ENCODE measurements around the gene ITSN1. TPM values are rescaled to one million over a fixed set of nuclear protein-coding genes. Genes with fewer than 3 reads are reported as not detected.

ITSN1 gene
- total RNA-seq, 4 donors from 2014 or later = 14.5 to 33.1 (median 26.9) TPM

DNA sequence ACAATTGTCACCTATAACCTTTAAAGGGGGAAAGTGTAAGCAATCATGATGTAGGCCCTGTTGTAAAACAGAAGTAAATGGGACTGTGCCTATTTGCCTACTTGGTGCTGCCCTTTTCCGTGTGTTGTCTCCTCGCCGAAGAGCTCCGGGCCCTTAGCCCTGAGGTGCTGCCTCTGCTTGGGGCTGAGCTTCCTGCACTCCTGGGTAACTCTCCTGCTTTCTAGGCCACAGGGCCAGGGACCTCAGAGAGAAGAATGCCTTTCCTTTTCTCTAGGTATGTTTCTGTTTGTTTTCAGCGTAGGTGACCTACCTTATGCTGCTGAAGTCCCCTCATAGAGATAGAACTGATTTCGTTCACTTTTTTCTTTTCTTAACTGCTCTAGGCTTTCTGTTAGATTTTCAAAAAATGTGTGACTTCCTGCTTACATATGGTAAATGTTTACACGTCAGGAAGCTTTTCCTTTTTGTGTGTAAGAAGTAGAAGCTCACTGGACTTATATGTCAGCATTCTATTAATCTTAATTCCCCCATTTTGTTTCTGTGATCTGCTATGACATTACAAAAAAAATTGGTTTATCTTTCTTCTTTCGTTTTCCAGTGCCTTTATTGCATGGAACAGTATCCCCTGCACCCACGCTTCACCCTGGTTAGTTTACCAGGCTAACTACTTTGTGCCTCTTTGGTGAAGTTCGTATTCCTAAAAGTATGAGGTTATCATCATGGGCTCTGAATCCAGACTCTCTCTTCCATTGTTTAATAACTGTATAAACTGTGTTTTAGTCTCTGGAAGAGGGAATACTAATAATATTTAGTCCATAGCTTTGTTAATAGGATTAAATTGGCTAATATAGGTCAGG lies 61.7 kb downstream of the ITSN1 start:
- Histone ChIP-seq H3K36me3 (peaks cover 0 to 5% of the 10 kb centered on the region in 2 donors), H3K4me3 (no peak overlapping the region), H3K4me1 (no peaks in the 10 kb centered on the region), H3K27me3 (no peaks in the 10 kb centered on the region), H3K9me3 (no peaks in the 10 kb centered on the region), H3K27ac (peak overlapping the region in 1 of 4 donors; percentile 9)
- intact Hi-C loops (cut with DNase I; ENCODE audit: low total_unique reads) (no loop called here), in situ Hi-C loops (cut with MboI; ENCODE audit: low sequenced_read_pairs in 4 of 4) (no loop called here)
- ATAC-seq (no peak), DNase-seq (no peak)
- TF ChIP-seq, protein P1, sequence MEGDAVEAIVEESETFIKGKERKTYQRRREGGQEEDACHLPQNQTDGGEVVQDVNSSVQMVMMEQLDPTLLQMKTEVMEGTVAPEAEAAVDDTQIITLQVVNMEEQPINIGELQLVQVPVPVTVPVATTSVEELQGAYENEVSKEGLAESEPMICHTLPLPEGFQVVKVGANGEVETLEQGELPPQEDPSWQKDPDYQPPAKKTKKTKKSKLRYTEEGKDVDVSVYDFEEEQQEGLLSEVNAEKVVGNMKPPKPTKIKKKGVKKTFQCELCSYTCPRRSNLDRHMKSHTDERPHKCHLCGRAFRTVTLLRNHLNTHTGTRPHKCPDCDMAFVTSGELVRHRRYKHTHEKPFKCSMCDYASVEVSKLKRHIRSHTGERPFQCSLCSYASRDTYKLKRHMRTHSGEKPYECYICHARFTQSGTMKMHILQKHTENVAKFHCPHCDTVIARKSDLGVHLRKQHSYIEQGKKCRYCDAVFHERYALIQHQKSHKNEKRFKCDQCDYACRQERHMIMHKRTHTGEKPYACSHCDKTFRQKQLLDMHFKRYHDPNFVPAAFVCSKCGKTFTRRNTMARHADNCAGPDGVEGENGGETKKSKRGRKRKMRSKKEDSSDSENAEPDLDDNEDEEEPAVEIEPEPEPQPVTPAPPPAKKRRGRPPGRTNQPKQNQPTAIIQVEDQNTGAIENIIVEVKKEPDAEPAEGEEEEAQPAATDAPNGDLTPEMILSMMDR (IDR thresholded peaks at IDR 0.05 in 4 of 5, conservative IDR thresholded peaks at IDR 0.05 in 1 of 5) = no peak
- TF ChIP-seq POLR2A (IDR thresholded peaks at IDR 0.05) = no peak

DNA sequence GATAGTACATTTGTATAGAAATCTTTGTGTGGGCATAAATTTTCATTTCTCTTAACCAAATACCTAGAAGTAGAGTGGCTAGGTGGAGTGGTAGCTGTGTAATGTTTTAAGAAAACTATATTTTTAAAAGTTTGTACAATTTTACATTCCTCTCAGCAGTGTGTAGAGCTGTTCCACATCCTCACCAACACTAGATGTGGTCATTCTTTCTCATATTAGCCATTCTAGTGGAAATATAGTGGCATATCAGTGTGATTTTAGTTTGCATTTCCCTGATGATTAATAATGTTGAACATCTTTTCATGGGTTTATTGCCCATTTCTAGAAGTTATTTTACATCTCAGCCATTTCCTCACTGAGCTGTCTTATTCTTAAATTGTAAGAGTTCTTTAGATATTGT lies 65.5 kb downstream of the ITSN1 start:
- Histone ChIP-seq H3K27me3 (no peaks in the 10 kb centered on the region), H3K9me3 (no peaks in the 10 kb centered on the region), H3K27ac (no peak overlapping the region), H3K36me3 (peaks cover 0 to 9% of the 10 kb centered on the region in 2 donors), H3K4me3 (no peak overlapping the region), H3K4me1 (no peaks in the 10 kb centered on the region)
- intact Hi-C loops (cut with DNase I; ENCODE audit: low total_unique reads) = no loop called here
- ATAC-seq = no peak
- DNase-seq = no peak
- in situ Hi-C loops (cut with MboI; ENCODE audit: low sequenced_read_pairs in 4 of 4) = no loop called here
- TF ChIP-seq, protein P1 (IDR thresholded peaks at IDR 0.05 in 4 of 5, conservative IDR thresholded peaks at IDR 0.05 in 1 of 5) = no peak
- TF ChIP-seq POLR2A (IDR thresholded peaks at IDR 0.05) = no peak

- H3K36me3 ChIP-seq = peaks cover 0 to 9% of the 10 kb centered on the region in 2 donors
- no peaks in the 10 kb centered on the region for H3K9me3 ChIP-seq
- DNase-seq (no peak), ATAC-seq (no peak)
- no peak for TF ChIP-seq POLR2A (IDR thresholded peaks at IDR 0.05)
- TF ChIP-seq, protein P1 (IDR thresholded peaks at IDR 0.05 in 4 of 5, conservative IDR thresholded peaks at IDR 0.05 in 1 of 5) = no peak
- in situ Hi-C loops (cut with MboI; ENCODE audit: low sequenced_read_pairs in 4 of 4) (no loop called here), intact Hi-C loops (cut with DNase I; ENCODE audit: low total_unique reads) (no loop called here)
- H3K27ac ChIP-seq = no peak overlapping the region
- H3K4me3 ChIP-seq = no peak overlapping the region
- no peaks in the 10 kb centered on the region for H3K27me3 ChIP-seq
- no peaks in the 10 kb centered on the region for H3K4me1 ChIP-seq
These were observed 66.6 kb downstream of the ITSN1 start for GRCh38 chr21:33708874-33709273.

DNA sequence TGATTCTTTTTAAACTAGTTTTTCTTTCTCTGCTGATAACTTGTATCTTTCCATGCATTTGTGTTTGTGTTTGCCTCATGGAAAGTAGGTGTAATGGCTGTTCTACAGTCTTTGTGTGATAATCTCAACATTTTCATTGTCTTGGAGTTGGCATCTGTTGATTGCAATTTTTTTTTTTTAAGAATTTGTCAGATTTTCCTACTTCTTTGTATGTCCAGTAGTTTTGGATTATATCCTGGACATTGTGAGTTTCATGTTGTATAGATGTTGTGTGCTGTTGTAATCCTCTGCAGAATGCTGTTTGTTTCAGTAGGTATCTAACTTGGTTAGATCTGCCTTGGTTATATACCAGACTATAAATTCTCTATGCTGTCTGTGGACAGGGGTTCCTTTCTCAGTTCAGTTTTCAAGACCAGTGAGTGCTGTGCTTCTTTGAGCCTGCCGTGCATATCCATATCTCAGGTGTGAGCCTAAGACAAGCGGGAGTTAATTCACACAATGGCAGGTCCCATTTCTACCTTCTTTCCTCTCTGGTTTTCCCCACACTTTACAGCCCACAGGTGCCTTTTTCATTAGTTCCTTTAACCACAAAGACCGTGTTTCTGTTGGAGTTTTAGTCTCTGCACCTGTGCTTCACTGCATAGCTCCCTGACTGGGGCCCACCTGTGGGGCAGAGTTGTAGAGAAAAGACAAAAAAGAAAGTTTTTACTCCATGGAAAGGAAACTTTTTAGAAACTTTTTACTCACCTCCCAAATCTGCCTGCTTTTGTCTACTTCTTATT lies 69.9 kb downstream of the ITSN1 start:
- Histone ChIP-seq H3K36me3 (peaks cover 0 to 9% of the 10 kb centered on the region in 2 donors), H3K27me3 (no peaks in the 10 kb centered on the region), H3K27ac (no peak overlapping the region), H3K9me3 (no peaks in the 10 kb centered on the region), H3K4me3 (no peak overlapping the region), H3K4me1 (peaks cover 0 to 3% of the 10 kb centered on the region in 2 donors)
- ATAC-seq = no peak
- TF ChIP-seq, protein P1 (IDR thresholded peaks at IDR 0.05 in 4 of 5, conservative IDR thresholded peaks at IDR 0.05 in 1 of 5) = no peak
- TF ChIP-seq POLR2A (IDR thresholded peaks at IDR 0.05) = no peak
- DNase-seq = no peak
- intact Hi-C loops (cut with DNase I; ENCODE audit: low total_unique reads) = no loop called here
- in situ Hi-C loops (cut with MboI; ENCODE audit: low sequenced_read_pairs in 4 of 4) = no loop called here

Data from gastrocnemius medialis (tissue), 4 donors.